Epithelial cell of prostate (primary cell): ENCODE measurements around the gene RNF32.
"Not testable (repeated sequence)": the region's sequence is repeated elsewhere in the genome, so short reads cannot be mapped to it uniquely, and the experiment has no call there.

ENCODE experiments used
- DNase-seq: peaks from one replicate; pipeline ENCODE4 v3.0.0-alpha.2; 2011; ENCODE audit warnings: low read depth, low spot score
- H3K27ac ChIP-seq: fragments of 450-650 bp; 2 replicates; pipeline ENCODE4 v1.5.1; 2017; ENCODE audit warnings: mild to moderate bottlenecking

RNF32 gene

DNA sequence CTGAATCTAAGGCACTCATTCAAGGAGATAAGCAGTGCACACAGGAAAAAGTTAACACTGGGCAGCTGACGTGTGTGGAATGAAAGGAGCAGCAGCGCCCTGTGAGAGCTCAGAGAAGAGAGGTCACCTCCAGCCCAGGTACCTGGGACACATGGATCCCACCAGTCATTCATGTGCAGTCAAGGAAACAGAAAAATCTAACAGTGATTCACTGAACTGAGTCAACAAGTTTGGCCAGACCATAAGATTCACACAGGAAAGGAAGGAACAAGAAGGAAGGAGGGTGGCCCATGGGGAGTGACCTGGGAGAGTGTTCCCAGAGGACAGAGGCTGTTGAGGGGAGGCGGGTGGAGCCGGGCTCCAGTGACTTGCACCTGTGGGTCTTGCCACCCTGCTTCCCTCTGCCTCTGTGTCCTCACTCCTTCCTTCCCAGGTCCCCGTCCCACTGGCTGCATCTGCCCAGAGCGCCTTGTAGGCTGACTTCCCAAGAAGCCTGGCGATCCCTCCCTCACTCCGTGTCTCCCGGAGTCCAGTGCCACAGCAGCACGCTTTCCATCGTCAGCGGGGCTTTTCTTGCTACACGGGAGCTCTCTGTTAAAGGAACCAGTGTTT, 27.7 kb downstream of the RNF32 start:
- no peak for DNase-seq
- H3K27ac ChIP-seq = no peak overlapping the region

DNA sequence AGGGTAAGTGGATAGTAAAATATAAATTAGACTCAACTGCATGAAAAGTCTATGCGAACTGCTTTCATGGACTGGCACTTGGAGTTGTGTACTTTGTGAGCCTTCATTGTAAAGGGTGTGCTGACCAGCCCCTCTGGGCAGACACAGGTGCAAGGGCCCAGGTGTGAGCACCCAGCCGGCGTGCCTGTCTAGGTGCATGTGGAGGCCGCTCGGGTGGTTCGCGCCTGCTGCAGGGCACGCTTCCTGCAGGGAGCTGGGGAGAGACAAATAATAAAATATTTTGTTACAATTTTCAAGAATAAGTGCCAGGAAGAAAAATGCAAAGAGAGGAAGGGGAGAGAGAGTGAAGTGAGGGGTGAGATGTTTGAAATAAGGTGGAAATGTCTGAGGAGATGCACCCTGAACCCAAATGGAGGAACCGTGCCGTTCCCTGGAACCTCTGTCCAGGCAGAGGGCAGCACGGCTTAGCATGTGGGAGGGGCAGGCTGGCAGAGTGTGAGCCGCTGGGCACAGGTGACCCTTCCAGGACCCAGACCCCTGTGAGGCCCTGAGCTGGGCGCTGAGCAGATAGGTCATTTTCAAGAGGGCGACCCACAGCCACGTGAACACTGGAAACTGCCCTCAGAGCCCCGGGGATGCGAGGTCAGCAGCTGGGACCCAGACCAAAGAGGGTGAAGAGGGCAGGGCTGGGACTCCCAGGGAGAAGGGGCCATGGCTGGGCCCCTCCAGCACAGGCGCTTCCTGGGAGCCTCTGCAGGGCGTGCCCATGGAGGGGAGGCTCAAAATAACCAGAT, 28.7 kb downstream of the RNF32 start:
- H3K27ac ChIP-seq = no peak overlapping the region

DNA sequence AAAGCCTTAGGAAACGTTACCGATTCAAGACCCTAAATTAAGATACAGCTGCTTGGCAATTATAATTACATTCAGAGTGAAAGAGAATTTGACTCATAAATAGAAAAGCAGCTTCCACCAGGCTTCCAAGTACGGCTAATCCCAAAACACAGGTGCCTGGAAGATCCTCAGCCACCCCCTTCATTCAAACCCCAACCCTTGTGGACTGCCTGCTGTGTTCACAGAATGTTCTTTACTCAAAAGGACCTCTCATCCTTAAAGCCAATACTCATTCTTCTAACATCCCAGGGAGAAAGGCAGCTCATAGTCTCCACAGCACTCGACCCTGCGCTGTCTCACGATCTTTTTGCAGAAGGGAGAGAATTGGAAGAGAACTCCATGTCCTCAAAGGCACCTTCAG, 32.9 kb downstream of the RNF32 start:
- no peak for DNase-seq
- H3K27ac ChIP-seq = no peak overlapping the region

More for the DNA sequence above, 28.7 kb downstream of the RNF32 start:
- no peak for DNase-seq

DNA sequence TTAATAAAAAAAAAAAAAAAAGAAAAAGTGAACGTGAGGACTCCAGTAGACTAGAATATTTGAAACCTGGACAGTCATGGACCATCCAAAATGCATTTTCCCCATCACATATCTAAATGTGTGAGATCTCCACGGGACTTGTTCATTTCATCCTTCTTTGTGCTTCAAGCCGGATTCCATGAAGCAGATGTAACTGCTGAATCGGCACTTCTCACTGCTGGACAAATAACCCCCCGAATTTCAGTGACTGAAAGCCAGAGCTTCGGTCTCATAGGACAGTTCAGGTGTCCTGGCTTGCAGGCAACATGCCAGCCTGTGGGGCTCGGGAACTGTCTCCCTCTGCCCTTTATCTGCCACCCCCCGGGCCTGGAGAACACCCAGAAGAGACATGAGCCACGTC, 33.3 kb downstream of the RNF32 start:
- DNase-seq = no peak
- H3K27ac ChIP-seq = no peak overlapping the region

DNA sequence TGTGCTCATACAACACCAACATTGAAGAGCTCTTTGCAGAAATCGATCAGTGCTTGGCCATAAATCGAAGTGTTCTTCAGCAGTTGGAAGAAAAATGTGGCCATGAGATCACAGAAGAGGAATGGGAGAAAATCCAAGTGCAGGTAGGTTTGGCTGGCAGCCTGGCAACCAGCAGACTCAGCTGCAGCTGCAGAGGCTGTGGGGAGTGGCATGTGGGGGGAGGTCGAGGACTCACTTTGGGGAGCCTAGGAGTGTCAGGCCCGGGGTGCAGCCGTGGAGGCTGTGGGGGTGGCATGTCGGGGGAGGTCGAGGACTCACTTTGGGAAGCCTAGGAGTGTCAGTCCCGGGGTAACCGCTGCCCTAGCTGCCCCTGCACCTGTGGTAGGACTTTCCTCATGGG, 35.1 kb downstream of the RNF32 start:
- H3K27ac ChIP-seq = no peak overlapping the region
- no peak for DNase-seq

DNA sequence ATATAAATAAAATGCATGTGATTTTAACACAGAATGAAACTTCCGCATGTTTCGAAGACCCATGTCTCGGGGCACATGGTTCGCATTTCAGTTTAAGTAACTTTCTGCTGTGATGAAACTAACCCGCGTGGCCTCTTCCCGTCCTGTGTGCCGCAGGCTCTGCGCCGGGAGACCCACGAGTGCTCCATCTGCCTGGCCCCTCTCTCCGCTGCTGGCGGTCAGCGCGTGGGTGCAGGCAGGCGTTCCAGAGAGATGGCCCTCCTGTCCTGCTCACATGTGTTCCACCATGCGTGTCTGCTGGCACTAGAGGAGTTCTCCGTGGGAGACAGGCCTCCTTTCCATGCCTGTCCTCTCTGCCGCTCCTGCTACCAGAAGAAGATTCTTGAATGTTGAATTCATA, 35.7 kb downstream of the RNF32 start:
- no peak overlapping the region for H3K27ac ChIP-seq
- no peak for DNase-seq

DNA sequence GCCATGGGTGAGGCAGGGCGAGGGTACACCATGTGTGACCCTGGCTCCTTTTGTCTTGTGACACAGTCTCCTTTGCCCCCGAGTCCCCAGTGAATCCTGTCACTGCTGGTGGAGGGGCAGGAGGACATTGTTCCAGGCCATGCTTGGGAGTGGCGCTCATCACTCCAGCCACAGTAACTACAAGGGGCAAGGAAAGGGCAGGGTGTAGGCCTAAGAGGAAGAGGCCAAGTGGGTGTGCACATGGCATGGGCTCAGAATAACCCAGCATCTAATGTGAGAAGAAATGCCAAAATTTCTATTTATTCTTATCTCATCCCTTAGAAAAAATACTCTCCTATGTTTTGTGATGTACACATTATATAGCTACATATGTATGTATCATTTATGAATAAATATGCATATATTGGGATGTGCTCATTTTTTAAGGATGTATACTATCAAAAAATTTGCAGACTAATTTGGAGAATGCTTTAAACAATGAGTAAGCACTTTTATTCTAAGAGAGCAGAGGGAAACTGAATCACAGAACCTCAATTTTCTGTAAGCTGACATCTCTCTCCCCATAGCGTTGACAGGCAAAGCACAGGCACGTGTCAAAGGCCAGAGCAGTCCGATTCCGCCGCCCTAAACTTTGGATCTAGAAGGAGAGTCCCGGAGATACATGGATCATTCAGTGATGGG, 36.9 kb downstream of the RNF32 start:
- no peak for DNase-seq
- no peak overlapping the region for H3K27ac ChIP-seq

DNA sequence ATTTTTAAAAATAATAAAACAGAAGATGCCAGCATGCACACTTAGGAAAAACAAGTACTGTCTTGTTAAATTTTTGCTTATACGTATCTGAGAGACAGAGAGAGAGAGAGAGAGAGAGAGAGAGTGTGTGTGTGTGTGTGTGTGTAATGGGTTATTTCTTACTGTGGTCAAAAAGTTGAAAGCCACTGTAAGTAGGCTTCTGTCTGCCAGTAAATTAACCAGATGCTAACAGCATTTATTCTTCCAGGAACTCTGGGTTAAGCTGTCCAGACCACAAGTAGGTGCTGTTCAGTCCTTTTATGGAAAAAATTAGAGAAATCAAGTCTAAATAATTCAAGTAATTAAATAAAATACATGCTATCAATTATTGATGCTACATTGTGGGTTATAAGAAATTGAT, 39.7 kb downstream of the RNF32 start:
- DNase-seq = no peak

DNA sequence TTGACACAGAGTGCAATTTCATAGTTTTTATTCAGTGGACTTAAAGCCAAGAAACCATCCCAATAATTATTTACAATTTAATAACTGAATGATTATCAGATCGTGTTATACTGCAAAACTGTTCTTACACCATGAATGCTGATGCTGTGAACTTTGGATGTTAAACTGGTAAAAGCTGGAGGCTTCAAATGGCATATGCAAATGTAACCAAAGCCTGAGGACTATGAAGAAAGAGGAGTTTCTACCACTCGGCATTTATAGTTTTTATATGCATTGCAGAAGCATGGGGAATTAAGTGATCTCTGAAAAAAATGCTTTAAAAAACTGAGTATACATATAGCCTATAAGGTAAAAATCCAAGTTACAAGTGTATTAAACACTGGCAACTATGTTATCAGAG, 42.4 kb downstream of the RNF32 start:
- H3K27ac ChIP-seq = no peak overlapping the region
- no peak for DNase-seq

More for the DNA sequence above, 39.7 kb downstream of the RNF32 start:
- no peak overlapping the region for H3K27ac ChIP-seq

DNA sequence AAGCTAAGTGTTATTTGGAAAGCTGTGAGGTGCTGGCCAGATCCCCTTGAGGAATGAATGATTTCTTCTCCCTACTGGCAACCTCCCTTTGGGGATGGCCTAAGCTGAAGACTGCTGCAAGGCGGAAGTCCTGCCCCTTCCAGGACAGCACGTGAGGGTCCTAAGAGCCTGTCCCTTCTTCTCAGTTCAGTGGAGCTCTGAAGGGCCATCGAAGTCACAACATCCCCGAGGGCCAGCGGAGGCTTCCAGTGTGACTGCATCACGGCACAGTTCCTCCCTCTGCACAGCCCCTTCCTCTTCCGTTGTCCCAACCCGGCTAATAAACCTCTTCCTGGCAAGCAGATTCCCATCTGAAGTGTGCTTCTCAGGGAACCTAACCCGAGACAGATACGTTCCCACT, 43.7 kb downstream of the RNF32 start:
- no peak overlapping the region for H3K27ac ChIP-seq
- no peak for DNase-seq

DNA sequence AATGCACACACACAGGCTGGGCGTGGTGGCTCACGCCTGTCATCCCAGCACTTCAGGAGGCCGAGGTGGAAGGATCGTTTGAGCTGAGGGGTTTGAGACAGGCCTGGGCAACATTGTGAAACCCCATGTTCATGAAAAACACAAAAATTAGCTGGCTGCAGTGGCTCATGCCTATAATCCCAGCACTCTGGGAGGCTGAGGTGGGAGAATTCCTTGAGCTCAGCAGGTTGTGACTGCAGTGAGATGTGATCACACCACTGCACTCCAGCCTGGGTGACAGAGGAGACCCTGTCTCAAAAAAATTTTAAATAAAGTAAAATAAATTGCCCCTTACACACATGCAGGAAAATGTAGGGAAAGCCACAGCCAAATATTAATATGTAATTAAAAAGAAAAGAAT, 44.1 kb downstream of the RNF32 start:
- DNase-seq = no peak
- no peak overlapping the region for H3K27ac ChIP-seq

DNA sequence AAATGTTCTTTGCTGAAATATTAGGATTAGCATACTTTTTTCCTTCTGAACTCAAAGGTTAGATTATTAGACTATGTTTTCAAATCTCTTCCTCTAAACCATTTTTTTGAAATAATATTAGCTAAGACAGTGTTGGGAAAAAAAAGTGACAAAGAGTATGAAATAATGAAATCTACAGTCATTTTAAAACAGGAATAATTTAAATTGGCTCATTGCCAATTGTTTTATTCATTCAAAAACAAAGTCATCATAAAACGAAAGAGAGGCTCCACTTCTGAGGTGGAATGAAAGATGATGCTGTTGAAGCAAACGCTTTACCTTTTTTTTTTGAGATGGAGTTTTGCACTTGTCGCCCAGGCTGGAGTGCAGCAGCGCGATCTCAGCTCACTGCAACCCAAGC, 51.2 kb downstream of the RNF32 start:
- H3K27ac ChIP-seq = no peak overlapping the region
- no peak for DNase-seq

DNA sequence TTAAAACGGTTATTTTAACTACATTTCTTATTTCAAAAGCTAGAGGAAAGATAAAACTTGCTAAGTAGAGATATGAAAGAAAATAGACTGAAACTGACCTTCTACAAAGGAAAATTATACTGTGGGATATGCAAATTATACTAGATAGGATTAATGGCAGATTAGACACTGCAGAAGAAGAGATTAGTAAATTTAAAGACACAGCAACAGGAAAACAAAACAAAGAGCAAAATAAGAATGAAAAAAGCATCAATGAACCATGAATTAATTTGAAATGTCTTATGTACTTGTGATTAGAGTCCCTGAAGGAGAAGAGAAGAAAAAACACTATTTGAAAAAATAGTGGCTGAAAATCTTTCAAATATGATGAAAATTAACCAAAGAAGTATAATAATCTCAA, 52.3 kb downstream of the RNF32 start:
- no peak overlapping the region for H3K27ac ChIP-seq
- no peak for DNase-seq

DNA sequence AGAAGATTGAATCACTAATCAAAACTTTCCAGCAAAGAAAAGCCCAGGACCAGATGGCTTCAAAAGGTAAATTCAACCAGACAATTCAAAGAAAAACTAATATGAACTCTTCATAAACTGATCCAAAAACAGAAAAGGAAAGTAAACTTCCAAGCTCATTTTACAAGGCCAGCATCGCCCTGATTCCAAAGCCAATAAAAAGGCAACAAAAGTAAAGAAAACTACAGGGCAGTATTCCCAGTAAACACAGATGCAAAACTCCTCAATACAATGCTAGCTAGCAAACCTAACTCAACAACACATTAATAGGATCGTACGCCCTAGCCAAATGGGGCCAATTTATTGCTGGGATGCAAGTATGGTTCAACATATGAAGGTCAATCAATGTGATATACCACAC, 53.1 kb downstream of the RNF32 start:
- no peak for DNase-seq
- no peak overlapping the region for H3K27ac ChIP-seq

DNA sequence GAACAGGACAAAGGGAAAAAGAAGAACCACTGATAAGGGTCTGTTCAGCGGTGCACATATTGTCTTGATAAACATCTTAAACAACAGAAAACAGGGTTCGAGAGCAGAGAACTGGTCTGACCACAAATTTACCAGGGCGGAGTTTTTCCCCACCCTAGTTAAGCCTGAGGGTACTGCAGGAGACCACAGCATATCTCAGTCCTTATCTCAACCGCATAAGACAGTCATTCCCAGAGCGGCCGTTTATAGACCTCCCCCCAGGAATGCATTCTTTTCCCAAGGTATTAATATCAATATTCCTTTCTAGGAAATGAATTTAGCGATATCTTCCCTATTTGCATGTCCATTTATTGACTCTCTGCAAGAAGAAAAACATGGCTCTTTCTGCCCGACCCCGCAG, 56.7 kb downstream of the RNF32 start:
- not testable (repeated sequence) for DNase-seq, H3K27ac ChIP-seq

DNA sequence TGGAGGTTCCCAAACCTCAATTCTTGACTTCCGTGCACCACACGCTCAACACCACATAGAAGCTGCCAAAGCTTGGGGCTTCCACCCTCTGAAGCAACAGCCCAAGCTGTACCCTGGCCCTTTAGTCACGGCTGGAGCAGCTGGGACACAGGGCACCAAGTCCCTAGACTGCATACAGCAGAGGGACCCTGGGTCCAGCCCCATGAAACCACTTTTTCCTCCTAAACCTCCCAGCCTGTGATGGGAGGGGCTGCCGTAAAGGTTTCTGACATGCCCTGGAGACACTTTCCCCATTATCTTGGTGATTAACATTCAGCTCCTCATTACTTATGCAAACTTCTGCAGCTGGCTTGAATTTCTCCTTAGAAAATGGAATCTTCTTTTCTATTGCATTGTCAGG, 57.9 kb downstream of the RNF32 start:
- not testable (repeated sequence) for DNase-seq, H3K27ac ChIP-seq

DNA sequence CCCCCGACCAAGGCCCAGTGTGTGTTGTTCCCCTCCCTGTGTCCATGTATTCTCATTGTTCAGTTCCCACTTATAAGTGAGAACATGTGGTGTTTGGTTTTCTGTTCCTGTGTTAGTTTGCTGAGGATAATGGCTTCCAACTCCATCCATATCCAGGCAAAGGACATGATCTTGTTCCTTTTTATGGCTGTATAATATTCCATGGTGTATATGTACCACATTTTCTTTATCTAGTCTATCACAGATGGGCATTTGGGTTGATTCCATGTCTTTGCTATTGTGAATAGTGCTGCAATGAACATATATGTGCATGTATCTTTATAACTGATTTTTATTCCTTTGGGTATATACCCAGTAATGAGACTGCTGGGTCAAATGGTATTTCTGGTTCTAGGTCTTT, 61.2 kb downstream of the RNF32 start:
- not testable (repeated sequence) for H3K27ac ChIP-seq, DNase-seq

DNA sequence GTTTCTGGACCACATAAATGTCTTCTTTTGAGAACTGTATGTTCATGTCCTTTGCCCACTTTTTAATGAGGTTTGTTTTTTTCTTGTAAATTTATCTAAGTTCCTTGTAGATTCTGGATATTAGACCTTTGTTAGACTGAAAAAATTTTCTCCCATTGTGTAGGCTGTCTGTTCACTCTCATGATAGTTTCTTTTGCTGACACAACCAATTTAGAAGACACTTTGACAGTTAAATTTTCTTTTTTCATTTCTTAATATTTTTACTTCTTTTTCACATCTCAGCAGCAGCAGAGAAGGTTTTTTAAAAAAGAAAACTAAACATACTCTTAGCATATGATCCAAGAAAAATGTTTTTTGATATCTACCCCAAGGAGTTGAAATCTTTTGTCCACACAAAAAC, 61.8 kb downstream of the RNF32 start:
- H3K27ac ChIP-seq = no peak overlapping the region
- DNase-seq = no peak

DNA sequence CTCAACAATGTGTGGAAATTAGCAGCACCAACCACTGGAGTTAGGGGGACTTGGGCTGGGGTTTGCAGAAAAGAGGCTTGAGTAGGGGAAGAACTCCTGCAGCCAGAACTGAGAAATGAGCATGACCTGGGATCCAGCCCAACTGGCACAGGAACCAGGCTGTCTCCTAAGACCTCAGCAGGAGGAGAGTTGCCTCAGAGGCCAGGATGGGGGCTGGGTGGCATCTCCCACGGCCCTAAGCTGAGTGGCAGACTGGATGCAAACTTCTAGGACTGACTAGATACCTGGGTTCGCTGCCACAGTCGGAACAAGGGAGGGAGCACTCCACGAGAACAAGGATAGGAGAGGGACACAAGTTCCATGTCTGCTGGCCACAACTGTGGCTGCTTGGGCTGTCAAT, 62.6 kb downstream of the RNF32 start:
- DNase-seq = no peak
- no peak overlapping the region for H3K27ac ChIP-seq

DNA sequence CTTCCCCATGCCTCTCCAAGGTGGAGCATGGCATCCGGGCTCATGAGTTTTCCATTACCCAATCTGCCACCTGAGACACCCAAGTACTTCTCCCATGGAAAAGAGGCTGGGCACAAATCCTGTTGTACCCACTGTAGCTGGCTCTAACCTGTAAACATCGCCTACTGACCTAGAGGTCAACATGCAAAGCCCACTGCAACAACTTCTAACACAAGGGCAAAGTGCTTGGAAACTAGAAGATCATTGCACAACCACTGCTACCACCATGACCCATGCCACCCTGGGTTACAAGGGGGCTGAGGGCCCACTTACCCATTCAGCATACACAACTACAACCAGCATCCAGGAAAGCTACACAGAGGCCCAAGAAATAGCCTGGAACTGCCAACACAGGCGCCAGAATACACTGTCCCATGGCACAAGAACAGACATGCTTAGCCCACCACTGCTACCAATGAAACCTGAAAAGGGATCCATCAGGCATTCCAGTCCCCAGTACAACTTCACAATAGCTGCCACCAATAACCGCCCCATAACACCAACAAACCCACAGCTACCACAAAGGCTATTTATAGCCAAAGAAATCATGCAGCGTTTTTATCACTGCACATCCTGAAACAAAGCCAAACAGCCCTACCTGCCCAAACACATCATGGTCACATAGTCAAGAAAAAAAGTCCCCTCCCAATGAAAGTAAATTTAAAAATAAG, 63.4 kb downstream of the RNF32 start:
- DNase-seq = no peak
- H3K27ac ChIP-seq = no peak overlapping the region
